IPS DF 4.7 (cell line): Measurements from ENCODE around the gene C2orf15.
A peak's percentile ranks its signal among the peaks of the same experiment; 100 is the strongest.
"Not testable (repeated sequence)": the region's sequence is repeated elsewhere in the genome, so short reads cannot be mapped to it uniquely, and the experiment has no call there.

Experiments
- DNase-seq: peaks from one replicate; pipeline ENCODE4 v3.0.0-alpha.2; 2013; ENCODE audit warnings: low spot score; ENCODE audit errors: extremely low read depth

C2orf15 gene

GRCh38 chr2:99141110-99142108 is at the start of gene C2orf15:
C2orf15 (plus strand) TSS chr2:99141707; CDS start chr2:99150559, 8,852 bp downstream.
- DNase-seq = peak; percentile 51

GRCh38 chr2:99096728-99097127 is 44.8 kb upstream of the C2orf15 start:
- no peak for DNase-seq

DNA sequence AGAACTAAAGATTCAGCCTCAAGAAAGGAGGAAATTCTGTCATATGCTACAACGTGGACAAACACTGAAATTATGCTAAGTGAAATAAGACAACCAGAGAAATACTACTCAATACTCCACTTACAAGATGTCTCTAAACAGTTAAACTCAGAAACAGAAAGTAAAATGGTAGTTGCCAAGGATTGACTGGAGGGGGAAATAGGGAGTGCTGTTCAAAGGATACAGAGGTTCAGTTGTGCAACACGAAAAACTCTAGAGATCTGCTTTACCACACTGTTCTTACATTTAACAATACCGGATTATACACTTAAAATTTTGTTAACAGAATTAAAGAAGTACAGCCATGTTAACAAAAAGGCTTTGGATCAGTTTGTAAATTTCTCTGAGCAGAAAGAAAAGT is 39.8 kb upstream of the C2orf15 start:
- no peak for DNase-seq

- DNase-seq = no peak
Observed at GRCh38 chr2:99104006-99104405, 37.5 kb upstream of the C2orf15 start.

DNA sequence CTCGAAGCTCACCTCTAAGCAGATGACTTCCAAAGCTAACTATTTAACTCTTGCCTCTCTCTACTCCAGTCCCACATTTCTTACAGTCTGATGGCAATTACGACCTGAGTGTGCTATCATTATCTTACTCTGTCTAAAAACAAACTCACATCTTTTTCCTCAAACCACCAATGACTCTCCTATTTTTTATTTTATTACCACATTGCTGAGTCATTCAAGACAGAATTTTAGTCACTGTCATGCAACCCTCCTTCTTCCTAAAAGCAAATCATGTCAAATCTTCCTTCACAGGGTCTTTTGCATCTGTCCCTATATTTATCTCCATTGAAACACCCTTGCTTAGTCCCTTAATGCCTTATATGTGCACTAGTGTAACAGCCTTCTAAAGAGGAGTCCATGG is 34.6 kb upstream of the C2orf15 start:
- no peak for DNase-seq

- no peak for DNase-seq
Observed at GRCh38 chr2:99111236-99111635, 30.3 kb upstream of the C2orf15 start.

DNA sequence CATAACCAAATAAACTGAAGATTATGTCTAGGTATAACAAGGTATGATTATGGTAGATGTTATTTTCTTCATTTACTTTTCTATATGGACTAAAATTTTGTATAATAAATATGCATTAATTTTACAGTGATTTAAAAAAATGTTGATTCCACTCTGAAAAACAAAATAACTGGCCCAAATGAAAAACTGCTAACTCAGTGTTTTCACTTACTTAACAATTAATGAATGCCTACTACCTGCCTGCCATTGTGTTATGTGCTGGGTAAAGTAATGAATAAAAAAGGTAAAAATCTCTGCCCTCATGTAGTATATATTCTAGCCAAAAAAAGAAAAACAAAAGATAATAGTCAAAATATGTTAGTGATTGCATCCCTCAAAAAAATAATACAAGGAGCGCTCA is 29.6 kb upstream of the C2orf15 start:
- no peak for DNase-seq

- DNase-seq = no peak
Observed at GRCh38 chr2:99112617-99113016, 28.9 kb upstream of the C2orf15 start.

DNA sequence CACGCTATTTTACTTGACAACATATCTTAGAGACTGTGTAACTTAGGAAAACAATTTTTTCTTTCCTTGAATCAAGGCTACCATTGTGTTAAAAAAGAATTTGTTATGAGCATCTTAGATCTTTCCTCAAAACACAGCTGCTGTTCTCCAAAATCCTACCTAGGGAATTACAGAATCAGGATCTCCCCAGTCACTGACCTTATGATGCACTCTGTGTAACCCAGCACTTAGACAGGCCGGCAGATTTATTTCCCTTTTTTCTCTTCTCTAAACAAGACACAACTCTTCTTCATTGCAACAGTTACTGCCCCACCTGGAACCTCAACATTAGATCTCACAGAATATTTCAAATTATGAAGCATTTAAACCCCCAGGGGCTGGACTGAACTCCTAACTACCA is 13.5 kb upstream of the C2orf15 start:
- DNase-seq = no peak

GRCh38 chr2:99135044-99135556 is 6.4 kb upstream of the C2orf15 start:
- not testable (repeated sequence) for DNase-seq

DNA sequence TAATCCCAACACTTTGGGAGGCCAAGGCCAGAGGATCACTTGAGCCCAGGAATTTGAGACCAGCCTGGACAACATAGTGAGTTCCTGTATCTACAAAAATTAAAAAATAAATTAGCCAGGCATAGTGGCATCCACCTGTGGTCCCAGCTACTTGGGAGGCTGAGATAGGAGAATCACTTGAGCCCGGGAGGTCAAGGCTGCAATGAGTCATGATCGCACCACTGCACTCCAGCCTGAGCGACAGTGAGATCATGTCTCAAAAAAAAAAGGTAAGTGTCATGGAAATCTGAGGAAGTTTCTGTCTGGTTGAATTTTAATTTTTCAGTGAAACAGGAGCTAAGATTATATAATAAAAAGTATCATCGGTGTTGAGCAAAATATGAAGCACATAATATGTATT is 2.5 kb upstream of the C2orf15 start:
- no peak for DNase-seq

- DNase-seq = peak; percentile 7
Observed at GRCh38 chr2:99140056-99140859, 1.2 kb upstream of the C2orf15 start.

DNA sequence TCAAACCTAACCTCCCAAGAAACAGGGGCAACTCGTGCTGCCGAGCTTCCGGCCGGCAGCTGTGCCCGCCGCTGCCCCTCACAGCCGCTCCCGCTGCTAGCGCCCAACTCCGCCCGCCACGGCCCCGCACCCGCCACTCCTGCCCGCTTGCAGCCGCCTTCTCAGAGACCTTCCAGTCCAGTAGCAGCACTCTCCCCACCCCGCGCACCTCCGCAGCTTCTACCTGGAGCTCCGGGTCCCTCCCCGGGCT is 722 bp upstream of the C2orf15 start:
- no peak for DNase-seq

- DNase-seq = no peak
Observed at GRCh38 chr2:99150706-99151105, 9.2 kb downstream of the C2orf15 start.

- no peak for DNase-seq
Observed at GRCh38 chr2:99152199-99152895, 10.8 kb downstream of the C2orf15 start.

DNA sequence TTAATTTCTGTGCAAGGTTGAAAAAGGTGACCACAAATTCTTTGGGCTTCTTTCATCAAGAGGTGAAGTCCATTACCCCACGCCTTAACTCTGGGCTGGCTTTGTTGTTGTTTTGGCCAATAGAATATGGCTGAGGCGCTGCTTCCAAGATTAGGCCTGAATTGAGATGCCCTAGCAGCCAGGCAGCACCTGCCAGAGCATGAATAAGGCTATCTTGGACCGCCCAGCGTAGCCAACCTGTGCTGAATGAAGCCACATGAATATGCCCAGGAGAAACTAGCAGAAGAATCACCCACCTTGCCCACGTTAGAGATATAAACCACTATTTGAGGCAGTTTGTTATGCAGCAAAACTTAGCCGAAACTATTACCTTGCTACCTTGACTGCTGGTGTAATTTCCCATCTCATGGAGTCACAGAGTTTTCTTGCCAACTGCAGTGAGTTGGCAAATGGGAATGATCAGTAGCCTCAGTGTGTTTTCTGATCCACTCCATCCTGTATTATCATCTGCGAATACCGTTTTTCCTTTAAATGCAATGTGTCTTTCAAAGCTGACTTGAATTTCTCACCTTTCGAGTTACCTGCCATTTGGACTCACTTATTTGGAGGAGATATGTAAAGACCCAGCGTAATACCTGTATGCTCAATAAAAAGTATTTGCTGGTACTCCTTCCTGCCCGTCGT is 12.6 kb downstream of the C2orf15 start:
- no peak for DNase-seq

DNA sequence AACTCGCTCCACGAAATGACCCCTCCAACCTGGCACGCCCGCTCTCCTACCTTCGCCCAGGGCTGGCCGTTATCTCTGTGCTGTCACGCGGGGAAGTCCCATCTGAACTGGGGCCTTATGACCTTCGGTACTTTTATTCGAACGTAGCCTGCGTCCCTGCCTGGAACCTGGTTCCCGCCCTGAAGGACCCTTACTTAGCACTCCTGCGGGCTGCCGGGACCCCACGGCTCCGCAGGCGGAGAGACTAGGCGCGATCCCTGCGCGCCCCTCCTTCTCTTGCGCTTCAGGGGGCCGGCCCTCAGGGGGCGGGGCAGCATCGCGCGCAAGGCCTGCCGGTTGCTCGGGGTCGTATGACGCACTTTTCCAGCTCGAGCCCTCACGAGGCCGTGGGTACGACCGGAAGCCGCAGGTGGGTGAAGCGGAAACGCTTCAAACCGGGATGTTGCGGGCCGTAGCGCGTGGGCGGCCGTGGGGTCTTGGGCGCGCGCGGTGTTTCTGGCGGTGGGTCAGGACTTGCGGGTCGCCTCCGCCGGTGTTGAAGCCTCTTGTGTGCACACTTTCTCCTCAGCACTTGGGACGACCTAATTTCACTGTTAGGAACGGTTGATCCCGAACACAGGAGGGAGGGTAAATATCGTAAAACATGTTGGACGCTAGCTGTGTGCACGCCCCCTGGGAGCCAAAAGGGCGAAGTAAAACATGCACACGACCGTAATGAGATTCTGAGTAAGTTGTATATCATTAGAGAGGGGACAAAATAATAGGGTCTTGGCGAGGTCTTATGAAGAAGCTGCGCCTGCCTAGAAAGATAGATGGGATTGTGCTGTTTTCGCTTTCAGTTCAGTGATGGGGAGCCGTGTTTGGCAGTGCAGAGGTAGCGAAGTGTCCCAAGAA is 13.4 kb downstream of the C2orf15 start, which contains the start of the genes LIPT1 and TSGA10:
LIPT1 (plus strand) TSS at position 325 of the 894 bp plus-strand sequence. CDS start 6,991 bp downstream, outside the sequence.
TSGA10 (minus strand) TSS at position 300 of the 894 bp plus-strand sequence. CDS start 45,503 bp downstream, outside the sequence.
- peak; percentile 56 for DNase-seq

GRCh38 chr2:99156891-99157290 is 15.4 kb downstream of the C2orf15 start:
- DNase-seq = no peak

GRCh38 chr2:99158599-99158998 is 17.1 kb downstream of the C2orf15 start:
- peak; percentile 2 for DNase-seq

GRCh38 chr2:99159594-99159993 is 18.1 kb downstream of the C2orf15 start:
- no peak for DNase-seq
